Hepatocyte (in vitro differentiated cells): ENCODE data around the gene GLP2R. TPM values are rescaled to one million over a fixed set of nuclear protein-coding genes. Genes with fewer than 3 reads are reported as not detected.

ENCODE experiments used
- DNase-seq: peaks from one replicate; pipeline ENCODE4 v3.0.0-alpha.2; 2016; ENCODE audit warnings: low spot score
- H2AFZ ChIP-seq: fragments of 200-600 bp; sonication (generic); 2 replicates; pipeline ENCODE4 v1.6.0; 2016; ENCODE audit warnings: antibody characterized with exemption, mild to moderate bottlenecking
- H3K27ac ChIP-seq: fragments of 200-600 bp; sonication (generic); 2 replicates; pipeline ENCODE4 v1.5.1; 2016; ENCODE audit warnings: mild to moderate bottlenecking
- H3K27me3 ChIP-seq: fragments of 200-600 bp; sonication (generic); 2 replicates; pipeline ENCODE4 v1.6.1; 2016
- H3K36me3 ChIP-seq: fragments of 200-600 bp; sonication (generic); replicated peaks from 2 replicates; pipeline ENCODE4 v1.5.1; 2016; ENCODE audit warnings: low read depth; ENCODE audit not compliant: insufficient read depth
- H3K4me1 ChIP-seq: fragments of 200-600 bp; sonication (generic); 2 replicates; pipeline ENCODE4 v1.5.1; 2016; ENCODE audit warnings: mild to moderate bottlenecking, moderate library complexity; ENCODE audit not compliant: insufficient read depth
- H3K4me2 ChIP-seq: fragments of 200-600 bp; sonication (generic); 2 replicates; pipeline ENCODE4 v1.6.0; 2016
- H3K4me3 ChIP-seq: fragments of 200-600 bp; sonication (generic); 2 replicates; pipeline ENCODE4 v1.5.1; 2016; ENCODE audit warnings: mild to moderate bottlenecking
- H3K79me2 ChIP-seq: fragments of 200-600 bp; sonication (generic); 2 replicates; pipeline ENCODE4 v1.6.0; 2017; ENCODE audit warnings: mild to moderate bottlenecking
- H3K9me2 ChIP-seq: fragments of 200-600 bp; sonication (generic); replicated peaks from 2 replicates; pipeline ENCODE4 v1.6.0; 2017; ENCODE audit warnings: mild to moderate bottlenecking; ENCODE audit not compliant: insufficient read depth
- H3K9me3 ChIP-seq: fragments of 200-600 bp; sonication (generic); 2 replicates; pipeline ENCODE4 v1.5.1; 2016; ENCODE audit warnings: low read depth, mild to moderate bottlenecking
- H4K20me1 ChIP-seq: fragments of 200-600 bp; sonication (generic); 2 replicates; pipeline ENCODE4 v1.6.0; 2016; ENCODE audit warnings: mild to moderate bottlenecking; ENCODE audit not compliant: insufficient read depth, poor library complexity, severe bottlenecking
- EZH2 ChIP-seq: fragments of 200-600 bp; sonication (generic); IDR thresholded peaks from 2 replicates; pipeline ENCODE4 v1.6.1; 2016; ENCODE audit warnings: antibody characterized with exemption, mild to moderate bottlenecking, borderline replicate concordance
- EZH2phosphoT487 ChIP-seq: fragments of 200-600 bp; sonication (generic); IDR thresholded peaks from one replicate; pipeline ENCODE4 v1.6.1; 2018; ENCODE audit warnings: antibody characterized with exemption, mild to moderate bottlenecking, low read depth, moderate library complexity; ENCODE audit not compliant: unreplicated experiment, severe bottlenecking
- WGBS: methylation state at CpG from one replicate; pipeline ENCODE4 v1.1.6; 2016; ENCODE audit warnings: low lambda C conversion rate; ENCODE audit errors: missing lambda C conversion rate; 5-methylcytosine and 5-hydroxymethylcytosine counted together
- polyA plus RNA-seq: library from polyadenylated mRNA; unstranded; fragments of >200 nt; fragmentation: Nextera tagmentation; extraction: Ambion mirVana; gene quantifications from 2 replicates; pipeline ENCODE4 v1.2.1, GENCODE V29; 2016
- total RNA-seq: library from RNA; depleted of rRNA; stranded (reverse); fragments of >200 nt; gene quantifications from 2 replicates; pipeline ENCODE4 v1.2.3, GENCODE V29; 2014
- TF ChIP-seq, protein P1 (sequence below): fragments of 200-600 bp; sonication (generic); IDR thresholded peaks from 2 replicates; pipeline ENCODE4 v1.5.1; 2016; ENCODE audit warnings: antibody characterized with exemption, mild to moderate bottlenecking; ENCODE audit not compliant: poor library complexity

Gene GLP2R
- total and polyA plus RNA-seq, 2 experiments from 2014 or later = 1.5 to 3.3 TPM

DNA sequence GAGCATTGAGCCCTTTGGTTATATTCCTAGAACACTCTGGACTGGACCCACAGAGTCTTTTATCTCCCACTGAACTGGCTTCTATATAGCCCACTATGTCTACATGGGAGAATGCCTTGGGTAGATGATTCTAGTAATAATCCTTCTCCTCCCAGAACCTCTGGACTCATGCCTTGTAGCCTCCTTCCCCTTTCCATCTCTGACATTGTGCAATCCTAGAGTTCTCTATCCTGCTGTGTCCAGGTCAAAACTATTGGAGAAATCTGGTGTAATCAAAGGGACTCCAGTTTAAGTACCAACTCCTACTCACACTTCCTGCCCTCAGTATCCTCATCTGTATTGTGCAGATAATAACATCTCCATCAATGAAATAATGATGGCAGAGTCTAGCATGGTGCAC, 70.2 kb downstream of the GLP2R start:
- no peak for DNase-seq
- H3K79me2 ChIP-seq = no peaks in the 10 kb centered on the region
- H4K20me1 ChIP-seq = no peaks in the 10 kb centered on the region
- no peaks in the 10 kb centered on the region for H3K9me3 ChIP-seq
- H3K4me3 ChIP-seq = no peak overlapping the region
- H3K9me2 ChIP-seq = no peaks in the 10 kb centered on the region
- H2AFZ ChIP-seq = no peak overlapping the region
- H3K4me1 ChIP-seq = peaks cover 4% of the 10 kb centered on the region
- no peaks in the 10 kb centered on the region for H3K27me3 ChIP-seq
- H3K4me2 ChIP-seq = no peak overlapping the region
- no peak overlapping the region for H3K27ac ChIP-seq
- no peaks in the 10 kb centered on the region for H3K36me3 ChIP-seq
- TF ChIP-seq, protein P1, sequence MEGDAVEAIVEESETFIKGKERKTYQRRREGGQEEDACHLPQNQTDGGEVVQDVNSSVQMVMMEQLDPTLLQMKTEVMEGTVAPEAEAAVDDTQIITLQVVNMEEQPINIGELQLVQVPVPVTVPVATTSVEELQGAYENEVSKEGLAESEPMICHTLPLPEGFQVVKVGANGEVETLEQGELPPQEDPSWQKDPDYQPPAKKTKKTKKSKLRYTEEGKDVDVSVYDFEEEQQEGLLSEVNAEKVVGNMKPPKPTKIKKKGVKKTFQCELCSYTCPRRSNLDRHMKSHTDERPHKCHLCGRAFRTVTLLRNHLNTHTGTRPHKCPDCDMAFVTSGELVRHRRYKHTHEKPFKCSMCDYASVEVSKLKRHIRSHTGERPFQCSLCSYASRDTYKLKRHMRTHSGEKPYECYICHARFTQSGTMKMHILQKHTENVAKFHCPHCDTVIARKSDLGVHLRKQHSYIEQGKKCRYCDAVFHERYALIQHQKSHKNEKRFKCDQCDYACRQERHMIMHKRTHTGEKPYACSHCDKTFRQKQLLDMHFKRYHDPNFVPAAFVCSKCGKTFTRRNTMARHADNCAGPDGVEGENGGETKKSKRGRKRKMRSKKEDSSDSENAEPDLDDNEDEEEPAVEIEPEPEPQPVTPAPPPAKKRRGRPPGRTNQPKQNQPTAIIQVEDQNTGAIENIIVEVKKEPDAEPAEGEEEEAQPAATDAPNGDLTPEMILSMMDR = no peak
- TF ChIP-seq EZH2 = no peak
- TF ChIP-seq EZH2phosphoT487 = no peak

GRCh38 chr17:9897372-9897968, 71.7 kb downstream of the GLP2R start:
- H4K20me1 ChIP-seq = no peaks in the 10 kb centered on the region
- TF ChIP-seq, protein P1 = no peak
- TF ChIP-seq EZH2 (no peak), EZH2phosphoT487 (no peak)
- H3K4me3 ChIP-seq = no peak overlapping the region
- no peaks in the 10 kb centered on the region for H3K27me3 ChIP-seq
- H3K79me2 ChIP-seq = no peaks in the 10 kb centered on the region
- DNase-seq = no peak
- no peaks in the 10 kb centered on the region for H3K9me3 ChIP-seq
- no peak overlapping the region for H2AFZ ChIP-seq
- H3K4me2 ChIP-seq = no peak overlapping the region
- no peaks in the 10 kb centered on the region for H3K9me2 ChIP-seq
- WGBS = 77% methylated on average over 12 of the region's 13 CpGs
- no peak overlapping the region for H3K27ac ChIP-seq
- no peaks in the 10 kb centered on the region for H3K36me3 ChIP-seq
- H3K4me1 ChIP-seq = peaks cover 8% of the 10 kb centered on the region

DNA sequence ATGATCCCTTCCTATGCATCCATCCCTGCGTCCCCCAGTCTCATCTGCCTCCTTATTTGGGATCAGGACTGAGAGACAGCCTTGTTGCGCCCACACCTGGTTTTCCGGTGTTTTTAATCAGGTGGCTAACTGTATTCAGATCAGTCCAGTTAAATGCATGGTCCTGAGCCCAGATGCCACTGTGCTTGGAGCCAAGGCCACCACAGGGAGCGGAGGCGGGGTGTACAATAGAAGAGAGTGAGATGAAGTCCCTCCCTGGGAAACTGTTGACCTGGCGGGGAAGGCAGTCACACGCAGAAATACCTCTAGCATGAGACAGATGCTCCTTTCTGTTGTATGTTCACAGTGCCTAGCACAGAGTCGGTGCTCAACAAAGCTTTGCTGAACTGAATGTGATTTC, 73.1 kb downstream of the GLP2R start:
- Histone ChIP-seq H3K27me3 (no peaks in the 10 kb centered on the region), H3K9me2 (no peaks in the 10 kb centered on the region), H3K9me3 (no peaks in the 10 kb centered on the region), H2AFZ (no peak overlapping the region), H3K36me3 (no peaks in the 10 kb centered on the region), H3K27ac (no peak overlapping the region), H3K4me3 (no peak overlapping the region), H3K4me1 (peaks cover 8% of the 10 kb centered on the region), H4K20me1 (no peaks in the 10 kb centered on the region), H3K4me2 (no peak overlapping the region), H3K79me2 (no peaks in the 10 kb centered on the region)
- no peak for DNase-seq
- TF ChIP-seq, protein P1 = no peak
- TF ChIP-seq EZH2phosphoT487 (no peak), EZH2 (no peak)
- WGBS = 98% methylated on average over 8 of the region's 8 CpGs
